Stimulated activated naive CD8-positive, alpha-beta T cell treated with anti-CD3 and anti-CD28 coated beads, Interleukin-15, amount 100 ng/mL, for 72 hours (primary cell): ENCODE measurements around the gene ADAMTS15.
"Not testable (repeated sequence)": the region's sequence is repeated elsewhere in the genome, so short reads cannot be mapped to it uniquely, and the experiment has no call there.

Source experiments
- ATAC-seq: fragments of 150-1000 bp; cut with Tn5 transposase; 2 replicates; pipeline ENCODE4 v1.10.0; 2021; ENCODE audit warnings: mild to moderate bottlenecking, moderate library complexity
- DNase-seq, 2 donors: peaks; one replicate each; pipeline ENCODE4 v3.0.0; 2021 to 2022
- H3K27ac Mint-ChIP-seq, 2 donors: one replicate each; pipeline ENCODE4 v1.8.0; 2022; ENCODE audit warnings: mild to moderate bottlenecking in 2 of 2, mixed read lengths in 2 of 2, moderate library complexity in 2 of 2
- H3K27me3 Mint-ChIP-seq: one replicate; pipeline ENCODE4 v1.8.0; 2022; ENCODE audit warnings: mixed read lengths
- H3K4me1 Mint-ChIP-seq: one replicate; pipeline ENCODE4 v1.8.0; 2022; ENCODE audit warnings: mild to moderate bottlenecking, mixed read lengths
- H3K4me3 Mint-ChIP-seq, 2 donors: one replicate each; pipeline ENCODE4 v1.8.0; 2022; ENCODE audit warnings: mild to moderate bottlenecking in 2 of 2, mixed read lengths in 2 of 2, moderate library complexity in 1 of 2
- H3K9me3 Mint-ChIP-seq, 2 donors: one replicate each; pipeline ENCODE4 v1.8.0; 2022; ENCODE audit warnings: mixed read lengths in 2 of 2

Gene ADAMTS15

GRCh38 chr11:130426223-130426836, 22.1 kb upstream of the ADAMTS15 start:
- Mint-ChIP-seq H3K4me3 (no peak overlapping the region), H3K27me3 (peaks cover 81% of the 10 kb centered on the region), H3K4me1 (peaks cover 15% of the 10 kb centered on the region), H3K9me3 (no peaks in the 10 kb centered on the region), H3K27ac (no peak overlapping the region)
- no peak for DNase-seq
- no peak for ATAC-seq

GRCh38 chr11:130426837-130427341, 21.6 kb upstream of the ADAMTS15 start:
- Mint-ChIP-seq H3K27ac (no peak overlapping the region), H3K27me3 (peaks cover 84% of the 10 kb centered on the region), H3K4me3 (peak overlapping the region; percentile 46 to 63), H3K4me1 (peaks cover 15% of the 10 kb centered on the region), H3K9me3 (no peaks in the 10 kb centered on the region)
- no peak for ATAC-seq
- no peak for DNase-seq

GRCh38 chr11:130427581-130428315, 20.7 kb upstream of the ADAMTS15 start:
- Mint-ChIP-seq H3K9me3 (no peaks in the 10 kb centered on the region), H3K27ac (no peak overlapping the region), H3K27me3 (peaks cover 79% of the 10 kb centered on the region), H3K4me3 (peak overlapping the region in 1 of 2 donors; percentile 46), H3K4me1 (peaks cover 15% of the 10 kb centered on the region)
- ATAC-seq (no peak), DNase-seq (peak in 1 of 2 donors; percentile 15)

GRCh38 chr11:130428316-130429119, 19.9 kb upstream of the ADAMTS15 start, which contains the start of gene ADAMTS8:
TSS of gene ADAMTS8 (minus strand) at chr11:130428609. CDS start at chr11:130428286, 323 bp downstream.
- H3K4me3 Mint-ChIP-seq = peak within 1 kb of the TSS; percentile 74 to 86
- ATAC-seq (peak; percentile 19), DNase-seq (no peak)
- no peaks in the 10 kb centered on the region for H3K9me3 Mint-ChIP-seq
- H3K4me1 Mint-ChIP-seq = peaks cover 15% of the 10 kb centered on the region
- H3K27me3 Mint-ChIP-seq = peaks cover 72% of the 10 kb centered on the region
- H3K27ac Mint-ChIP-seq = no peak within 1 kb of the TSS

GRCh38 chr11:130429120-130429681, 19.2 kb upstream of the ADAMTS15 start:
- H3K4me3 Mint-ChIP-seq = peak overlapping the region; percentile 11 to 74
- H3K4me1 Mint-ChIP-seq = peaks cover 15% of the 10 kb centered on the region
- ATAC-seq (no peak), DNase-seq (no peak)
- peaks cover 69% of the 10 kb centered on the region for H3K27me3 Mint-ChIP-seq
- no peaks in the 10 kb centered on the region for H3K9me3 Mint-ChIP-seq
- H3K27ac Mint-ChIP-seq = no peak overlapping the region

GRCh38 chr11:130429983-130430382, 18.5 kb upstream of the ADAMTS15 start:
- H3K4me1 Mint-ChIP-seq = peaks cover 15% of the 10 kb centered on the region
- ATAC-seq (no peak), DNase-seq (no peak)
- H3K4me3 Mint-ChIP-seq = no peak overlapping the region
- no peaks in the 10 kb centered on the region for H3K9me3 Mint-ChIP-seq
- H3K27ac Mint-ChIP-seq = no peak overlapping the region
- H3K27me3 Mint-ChIP-seq = peaks cover 61% of the 10 kb centered on the region

- DNase-seq (peak; percentile 60 to 71), ATAC-seq (peak; percentile 62)
Measured at GRCh38 chr11:130431331-130431773, 17.1 kb upstream of the ADAMTS15 start.

GRCh38 chr11:130431801-130432200, 16.6 kb upstream of the ADAMTS15 start:
- no peak for ATAC-seq
- no peak overlapping the region for H3K27ac Mint-ChIP-seq
- H3K27me3 Mint-ChIP-seq = peaks cover 43% of the 10 kb centered on the region
- peaks cover 14% of the 10 kb centered on the region for H3K4me1 Mint-ChIP-seq
- no peak overlapping the region for H3K4me3 Mint-ChIP-seq
- DNase-seq = no peak
- no peaks in the 10 kb centered on the region for H3K9me3 Mint-ChIP-seq

More at GRCh38 chr11:130431331-130431773, 17.1 kb upstream of the ADAMTS15 start:
- peak overlapping the region in 1 of 2 donors; percentile 84 for H3K27ac Mint-ChIP-seq
- no peak overlapping the region for H3K4me3 Mint-ChIP-seq
- H3K9me3 Mint-ChIP-seq = no peaks in the 10 kb centered on the region
- H3K4me1 Mint-ChIP-seq = peaks cover 15% of the 10 kb centered on the region
- peaks cover 48% of the 10 kb centered on the region for H3K27me3 Mint-ChIP-seq

GRCh38 chr11:130433357-130433756, 15.1 kb upstream of the ADAMTS15 start:
- Mint-ChIP-seq H3K9me3 (no peaks in the 10 kb centered on the region), H3K4me1 (peaks cover 14% of the 10 kb centered on the region), H3K27ac (no peak overlapping the region), H3K27me3 (peaks cover 41% of the 10 kb centered on the region), H3K4me3 (no peak overlapping the region)
- DNase-seq (no peak), ATAC-seq (no peak)

- DNase-seq (peak; percentile 63 to 70), ATAC-seq (peak; percentile 81)
- no peaks in the 10 kb centered on the region for H3K9me3 Mint-ChIP-seq
- H3K27ac Mint-ChIP-seq = no peak overlapping the region
- H3K27me3 Mint-ChIP-seq = peaks cover 28% of the 10 kb centered on the region
- no peak overlapping the region for H3K4me3 Mint-ChIP-seq
- H3K4me1 Mint-ChIP-seq = peaks cover 20% of the 10 kb centered on the region
Measured at GRCh38 chr11:130434521-130435223, 13.8 kb upstream of the ADAMTS15 start.

- peaks cover 25% of the 10 kb centered on the region for H3K27me3 Mint-ChIP-seq
- no peaks in the 10 kb centered on the region for H3K9me3 Mint-ChIP-seq
- no peak overlapping the region for H3K4me3 Mint-ChIP-seq
- ATAC-seq (no peak), DNase-seq (no peak)
- peak overlapping the region in 1 of 2 donors; percentile 1 for H3K27ac Mint-ChIP-seq
- peaks cover 24% of the 10 kb centered on the region for H3K4me1 Mint-ChIP-seq
Measured at GRCh38 chr11:130435671-130436070, 12.8 kb upstream of the ADAMTS15 start.

- Mint-ChIP-seq H3K9me3 (no peaks in the 10 kb centered on the region), H3K27ac (no peak overlapping the region), H3K27me3 (peaks cover 20% of the 10 kb centered on the region), H3K4me1 (peaks cover 24% of the 10 kb centered on the region), H3K4me3 (no peak overlapping the region)
- ATAC-seq = no peak
- DNase-seq = no peak
Measured at GRCh38 chr11:130436171-130436570, 12.3 kb upstream of the ADAMTS15 start.

GRCh38 chr11:130437848-130438247, 10.6 kb upstream of the ADAMTS15 start:
- Mint-ChIP-seq H3K4me1 (peaks cover 29% of the 10 kb centered on the region), H3K4me3 (no peak overlapping the region), H3K9me3 (no peaks in the 10 kb centered on the region), H3K27ac (no peak overlapping the region), H3K27me3 (peaks cover 16% of the 10 kb centered on the region)
- no peak for DNase-seq
- ATAC-seq = no peak

GRCh38 chr11:130438401-130439159, 9.9 kb upstream of the ADAMTS15 start:
- Mint-ChIP-seq H3K4me3 (peak overlapping the region; percentile 2 to 43), H3K4me1 (peaks cover 29% of the 10 kb centered on the region), H3K27ac (peak overlapping the region; percentile 34 to 89), H3K27me3 (peaks cover 16% of the 10 kb centered on the region)
- peak; percentile 14 for ATAC-seq
- H3K9me3 Mint-ChIP-seq, DNase-seq: not testable (repeated sequence)
